ENCODE data around the gene ZNF749. TPM values are rescaled to one million over a fixed set of nuclear protein-coding genes. Genes with fewer than 3 reads are reported as not detected.

The ZNF749 gene
- total RNA-seq, 1 experiment from 2014 or later = 15.9 TPM

- H3K4me1 ChIP-seq = no peaks in the 10 kb centered on the region
- no TSS peak for BruUV-seq (replicated peaks)
- intact Hi-C loops (cut with micrococcal nuclease; ENCODE audit: unreplicated experiment) = loop anchor here (1.0 kb wide), 1 partner anchor 437 kb away; no protein-coding TSS in a partner anchor
- H3K27me3 ChIP-seq (replicated peaks; ENCODE audit: control insufficient read depth, insufficient read depth, low read length) = no peaks in the 10 kb centered on the region
- H3K36me3 Mint-ChIP-seq (ENCODE audit: insufficient read depth, unreplicated experiment) = no peaks in the 10 kb centered on the region
- ChIA-PET CTCF (no interaction called here), POLR2A (no interaction called here)
- peaks cover 70% of the 10 kb centered on the region for H3K9me3 Mint-ChIP-seq (ENCODE audit: unreplicated experiment)
- peak; percentile 43 to 69 for DNase-seq
- no peak overlapping the region for H3K4me3 ChIP-seq (ENCODE audit: low read depth, low read length)
- no peaks in the 10 kb centered on the region for H3K4me1 Mint-ChIP-seq (ENCODE audit: low read depth, unreplicated experiment)
- no peak overlapping the region for H3K4me3 Mint-ChIP-seq (ENCODE audit: unreplicated experiment)
- H3K27ac Mint-ChIP-seq (ENCODE audit: unreplicated experiment) = no peak overlapping the region
- TF ChIP-seq CTCF (IDR thresholded peaks at IDR 0.05; ENCODE audit: insufficient read depth in 1 of 2, low read depth in 1 of 2, low read length in 1 of 2, severe bottlenecking in 1 of 2, unreplicated experiment in 1 of 2) = peak; percentile 54 to 78
- no peaks in the 10 kb centered on the region for H3K27me3 Mint-ChIP-seq (ENCODE audit: insufficient read depth, unreplicated experiment)
- no peaks in the 10 kb centered on the region for H3K36me3 ChIP-seq (ENCODE audit: control insufficient read depth, insufficient read depth, low read length)
- peaks cover 9% of the 10 kb centered on the region for H3K9me3 ChIP-seq
Measured at GRCh38 chr19:57465680-57466381, 30.7 kb downstream of the ZNF749 start.

GRCh38 chr19:57466489-57466888, 31.4 kb downstream of the ZNF749 start:
- TF ChIP-seq CTCF (IDR thresholded peaks at IDR 0.05; ENCODE audit: insufficient read depth in 1 of 2, low read depth in 1 of 2, low read length in 1 of 2, severe bottlenecking in 1 of 2, unreplicated experiment in 1 of 2) = no peak
- Mint-ChIP-seq H3K4me1 (ENCODE audit: low read depth, unreplicated experiment) (no peaks in the 10 kb centered on the region), H3K36me3 (ENCODE audit: insufficient read depth, unreplicated experiment) (no peaks in the 10 kb centered on the region), H3K27me3 (ENCODE audit: insufficient read depth, unreplicated experiment) (no peaks in the 10 kb centered on the region), H3K9me3 (ENCODE audit: unreplicated experiment) (peaks cover 72% of the 10 kb centered on the region), H3K4me3 (ENCODE audit: unreplicated experiment) (no peak overlapping the region), H3K27ac (ENCODE audit: unreplicated experiment) (no peak overlapping the region)
- H3K4me1 ChIP-seq = no peaks in the 10 kb centered on the region
- intact Hi-C loops (cut with micrococcal nuclease; ENCODE audit: unreplicated experiment) = no loop called here
- BruUV-seq (replicated peaks) = no TSS peak
- H3K36me3 ChIP-seq (ENCODE audit: control insufficient read depth, insufficient read depth, low read length) = no peaks in the 10 kb centered on the region
- no peaks in the 10 kb centered on the region for H3K27me3 ChIP-seq (replicated peaks; ENCODE audit: control insufficient read depth, insufficient read depth, low read length)
- POLR2A ChIA-PET = no interaction called here
- CTCF ChIA-PET = no interaction called here
- H3K9me3 ChIP-seq = peaks cover 10% of the 10 kb centered on the region
- no peak overlapping the region for H3K4me3 ChIP-seq (ENCODE audit: low read depth, low read length)
- DNase-seq = no peak

DNA sequence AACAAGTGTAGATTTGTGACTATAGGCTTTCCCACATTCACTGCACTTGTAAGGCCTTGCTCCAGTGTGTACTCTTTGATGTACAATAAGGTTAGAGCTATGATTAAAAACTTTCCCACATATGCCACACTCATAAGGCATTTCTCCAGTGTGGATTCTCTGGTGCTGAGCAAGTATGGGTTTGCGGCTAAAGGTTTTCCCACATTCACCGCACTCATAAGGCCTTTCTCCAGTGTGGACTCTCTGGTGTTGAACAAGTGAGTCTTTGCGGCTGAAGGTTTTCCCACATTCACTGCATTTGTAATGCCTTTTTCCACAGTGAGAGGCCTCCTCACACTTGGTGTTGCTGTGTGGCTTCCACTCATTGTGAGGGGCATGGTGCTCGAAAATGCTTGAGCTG, 38.5 kb downstream of the ZNF749 start:
- H3K4me3 ChIP-seq (ENCODE audit: low read depth, low read length) = no peak overlapping the region
- CTCF ChIA-PET = no interaction called here
- Mint-ChIP-seq H3K9me3 (ENCODE audit: unreplicated experiment) (peaks cover 63% of the 10 kb centered on the region), H3K36me3 (ENCODE audit: insufficient read depth, unreplicated experiment) (peaks cover 8% of the 10 kb centered on the region), H3K27ac (ENCODE audit: unreplicated experiment) (no peak overlapping the region), H3K27me3 (ENCODE audit: insufficient read depth, unreplicated experiment) (no peaks in the 10 kb centered on the region), H3K4me1 (ENCODE audit: low read depth, unreplicated experiment) (no peaks in the 10 kb centered on the region), H3K4me3 (ENCODE audit: unreplicated experiment) (no peak overlapping the region)
- intact Hi-C loops (cut with micrococcal nuclease; ENCODE audit: unreplicated experiment) = no loop called here
- no TSS peak for BruUV-seq (replicated peaks)
- H3K9me3 ChIP-seq = peaks cover 33% of the 10 kb centered on the region
- H3K36me3 ChIP-seq (ENCODE audit: control insufficient read depth, insufficient read depth, low read length) = no peaks in the 10 kb centered on the region
- no peak for TF ChIP-seq CTCF (IDR thresholded peaks at IDR 0.05; ENCODE audit: insufficient read depth in 1 of 2, low read depth in 1 of 2, low read length in 1 of 2, severe bottlenecking in 1 of 2, unreplicated experiment in 1 of 2)
- H3K4me1 ChIP-seq = no peaks in the 10 kb centered on the region
- POLR2A ChIA-PET = no interaction called here
- H3K27me3 ChIP-seq (replicated peaks; ENCODE audit: control insufficient read depth, insufficient read depth, low read length) = no peaks in the 10 kb centered on the region
- no peak for DNase-seq
